ENCODE measurements around the gene EFNA4. TPM values are rescaled to one million over a fixed set of nuclear protein-coding genes. Genes with fewer than 3 reads are reported as not detected.
A peak's percentile ranks its signal among the peaks of the same experiment; 100 is the strongest.

The EFNA4 gene
- total and polyA plus RNA-seq, 2 donors (not counting 1 experiment from before 2014, with no cell fraction given): 8.4 to 10.6 TPM

- Histone ChIP-seq H3K36me3 (replicated peaks in 1 of 2; ENCODE audit: control extremely low read depth in 1 of 2, control insufficient read depth in 1 of 2, extremely low read depth in 1 of 2, insufficient read depth in 2 of 2, low read length in 1 of 2) (no peaks in the 10 kb centered on the region), H3K79me2 (ENCODE audit: control insufficient read depth, insufficient read depth, low read length) (no peaks in the 10 kb centered on the region), H3K4me2 (replicated peaks; ENCODE audit: low read depth, low read length, poor library complexity, severe bottlenecking) (peak overlapping the region; percentile 98), H4K20me1 (ENCODE audit: control insufficient read depth, insufficient read depth, low read length, poor library complexity, severe bottlenecking) (peaks cover 53% of the 10 kb centered on the region), H3K27me3 (replicated peaks in 1 of 4; ENCODE audit: control extremely low read depth in 1 of 4, control insufficient read depth in 3 of 4, insufficient read depth in 4 of 4, low read length in 3 of 4) (peaks cover 0 to 54% (median 42%) of the 10 kb centered on the region in 4 experiments), H3K4me1 (ENCODE audit: control insufficient read depth in 2 of 2, insufficient read depth in 2 of 2, low read length in 2 of 2) (peaks cover 67 to 70% of the 10 kb centered on the region in 2 donors), H3K27ac (ENCODE audit: low read length in 2 of 2) (no peak overlapping the region), H2AFZ (ENCODE audit: insufficient read depth, low read depth, low read length, poor library complexity, severe bottlenecking) (peak overlapping the region; percentile 92), H3K9ac (ENCODE audit: low read length) (peak overlapping the region; percentile 85), H3K4me3 (ENCODE audit: control extremely low read depth in 1 of 5, extremely low read depth in 1 of 5, insufficient read depth in 1 of 5, low read depth in 2 of 5, low read length in 4 of 5) (peak overlapping the region in 4 of 5 experiments; percentile 64 to 80 (median 76)), H3K9me3 (ENCODE audit: control extremely low read depth in 1 of 3, control insufficient read depth in 2 of 3, insufficient read depth in 1 of 3, low read length in 2 of 3) (peaks cover 0 to 29% (median 0%) of the 10 kb centered on the region in 3 donors)
- DNase-seq: peak; percentile 66
- Mint-ChIP-seq H3K9me3 (ENCODE audit: insufficient read depth) (no peaks in the 10 kb centered on the region), H3K4me1 (peaks cover 56% of the 10 kb centered on the region), H3K27me3 (peaks cover 38% of the 10 kb centered on the region), H3K4me3 (peak overlapping the region; percentile 91), H3K27ac (peak overlapping the region; percentile 93)
- no peak for ATAC-seq (ENCODE audit: low read depth)
- CTCF ChIA-PET: interaction anchor here (0.8 to 5.5 kb wide), 24 partner anchors 8 to 604 kb away, joined by 3 to 184 read pairs (median 8); partner anchors contain the start of genes ADAM15, EFNA4, KRTCAP2 and PBXIP1
- TF ChIP-seq CTCF (IDR thresholded peaks at IDR 0.05): no peak
- TF ChIP-seq EZH2 (IDR thresholded peaks at IDR 0.05; ENCODE audit: borderline replicate concordance, insufficient read depth, low read depth, low read length, poor library complexity, severe bottlenecking): no peak
- intact Hi-C loops (cut with micrococcal nuclease): loop anchor here (1.0 to 2.0 kb wide), 4 partner anchors 39 to 143 kb away; partner anchors contain the start of genes KRTCAP2 and TRIM46
- WGBS (ENCODE audit: insufficient coverage): 38% methylated on average over 16 of the region's 21 CpGs
- POLR2A ChIA-PET: interaction anchor here (0.5 to 3.0 kb wide), 13 partner anchors 9 to 864 kb away, joined by 3 to 18 read pairs (median 5); partner anchors contain the start of genes ADAM15, CKS1B, EFNA4 and SLC50A1
Observed at GRCh38 chr1:155083865-155084721, 20.6 kb downstream of the EFNA4 start.
